Heart left ventricle (tissue), 16 donors: Measurements from ENCODE around the gene ATF7. TPM values are rescaled to one million over a fixed set of nuclear protein-coding genes. Genes with fewer than 3 reads are reported as not detected.

Source experiments
- ATAC-seq, 4 donors: fragments of 200-7000 bp; cut with Tn5 transposase; one replicate each; pipeline ENCODE4 v1.9.1; 2020 to 2022; ENCODE audit warnings: moderate library complexity in 4 of 4, mild to moderate bottlenecking in 3 of 4, moderate number of reproducible peaks in 1 of 4
- DNase-seq, 5 donors: peaks; one replicate each; pipeline ENCODE4 v3.0.0-alpha.2; 2020
- H3K27ac ChIP-seq, 12 donors: fragments of 200-600 bp; sonication (generic) in 4 of 12; one replicate each; pipeline versions ENCODE4 v1.5.0 to v1.8.0; 2016 to 2022; ENCODE audit warnings: mild to moderate bottlenecking in 2 of 12
- H3K27me3 ChIP-seq, 9 donors: fragments of 200-600 bp; sonication (generic) in 2 of 9; one replicate each; pipeline versions ENCODE4 v1.5.1 to v1.8.0; 2016 to 2022; ENCODE audit warnings: mild to moderate bottlenecking in 3 of 9
- H3K36me3 ChIP-seq, 9 donors: fragments of 200-600 bp; sonication (generic) in 2 of 9; one replicate each; pipeline versions ENCODE4 v1.5.0 to v1.8.0; 2018 to 2022; ENCODE audit warnings: mild to moderate bottlenecking in 2 of 9
- H3K4me1 ChIP-seq, 12 donors: fragments of 200-600 bp; sonication (generic) in 4 of 12; one replicate each; pipeline versions ENCODE4 v1.5.0 to v1.8.0; 2016 to 2022; ENCODE audit warnings: mild to moderate bottlenecking in 3 of 12
- H3K4me3 ChIP-seq, 12 donors: fragments of 200-600 bp; sonication (generic) in 4 of 12; one replicate each; pipeline versions ENCODE4 v1.5.0 to v1.8.0; 2017 to 2022; ENCODE audit warnings: mild to moderate bottlenecking in 9 of 12, moderate library complexity in 4 of 12
- H3K9me3 ChIP-seq, 12 donors: fragments of 200-600 bp; sonication (generic) in 4 of 12; one replicate each; pipeline versions ENCODE4 v1.5.0 to v1.8.0; 2016 to 2022; ENCODE audit warnings: mild to moderate bottlenecking in 1 of 12
- POLR2A ChIP-seq, 2 donors: fragments of 450-650 bp; IDR thresholded peaks; one replicate each; pipeline ENCODE4 v1.6.1; 2017; ENCODE audit warnings: antibody characterized with exemption in 2 of 2, mild to moderate bottlenecking in 2 of 2, moderate library complexity in 2 of 2
- WGBS, 4 donors: extraction: QIAGEN DNeasy Blood & Tissue Kit in 2 of 4; methylation state at CpG; one replicate each; pipeline versions ENCODE4 v1.1.5 to v1.1.7; 2013 to 2018; 5-methylcytosine and 5-hydroxymethylcytosine counted together
- intact Hi-C, 10 donors: fragments of 100-400 bp; cut with DNase I; formaldehyde crosslinking; loops; one replicate each; pipeline versions ENCODE4 v1.11.1 to v1.14.2; 2022
- polyA plus RNA-seq, 2 donors: library from polyadenylated mRNA; stranded (reverse); fragments of 200-250 nt; gene quantifications; one replicate each; pipeline ENCODE4 v1.2.3, GENCODE V29; 2013
- total RNA-seq, 9 donors: library from RNA; depleted of rRNA in 2 of 9; stranded (reverse); fragments of >200 nt in 2 of 9; fragmentation: NEBNext Ultra II Directional in 3 of 9; extraction: Animal tissue kit (Norgen Biotek cat#: 25700) in 3 of 9; gene quantifications; one replicate each; pipeline versions ENCODE4 v1.1.0 to v1.2.4, GENCODE V29; 2016 to 2023
- TF ChIP-seq, protein P1 (sequence below), 12 donors: fragments of 200-600 bp; sonication (generic) in 4 of 12; IDR thresholded peaks; one replicate each; pipeline versions ENCODE4 v1.5.0 to v1.8.0; 2018 to 2022; ENCODE audit warnings: antibody characterized with exemption in 12 of 12, mild to moderate bottlenecking in 5 of 12
- donor health status: ischemic (EF 13 %, LVEDD 7.1; RV severe dilation, severe dysfunction).
- donor health status: healthy with polysubstance abuse.
- donor health status: DM: no; HTN: yes; CAD: no.
- donor health status: DM: no; HTN: no; CAD: no.
- donor health status: ischemic (EF 25% LVEDD 6.9; RV normal size, moderate dysfunction).
- donor health status: ischemic (EF 25% LVEDD 5.7; RV mildly dilated, moderate dysfunction).
- donor health status: healthy.
- donor health status: DM: yes; HTN: yes; CAD: no.
- donor health status: ischemic (EF 35%, LVEDD 5.7; RV mildly dilated, moderate dysfunction).
- donor health status: nonischemic (EF 11% LVEDD 7.7; RV severe dilation, severe dysfunction).
- donor health status: DM: yes; HTN: yes; CAD: no.
- donor health status: PGD.
- donor health status: ischemic (EF 29% LVEDD 5.4; RV normal size, mild dysfunction).
- donor health status: nonischemic (EF 23%, LVEDD 6.1; RV moderate dilation, normal function).

ATF7 gene
- total and polyA plus RNA-seq, 11 donors = 20.0 to 43.2 (median 31.8) TPM

DNA sequence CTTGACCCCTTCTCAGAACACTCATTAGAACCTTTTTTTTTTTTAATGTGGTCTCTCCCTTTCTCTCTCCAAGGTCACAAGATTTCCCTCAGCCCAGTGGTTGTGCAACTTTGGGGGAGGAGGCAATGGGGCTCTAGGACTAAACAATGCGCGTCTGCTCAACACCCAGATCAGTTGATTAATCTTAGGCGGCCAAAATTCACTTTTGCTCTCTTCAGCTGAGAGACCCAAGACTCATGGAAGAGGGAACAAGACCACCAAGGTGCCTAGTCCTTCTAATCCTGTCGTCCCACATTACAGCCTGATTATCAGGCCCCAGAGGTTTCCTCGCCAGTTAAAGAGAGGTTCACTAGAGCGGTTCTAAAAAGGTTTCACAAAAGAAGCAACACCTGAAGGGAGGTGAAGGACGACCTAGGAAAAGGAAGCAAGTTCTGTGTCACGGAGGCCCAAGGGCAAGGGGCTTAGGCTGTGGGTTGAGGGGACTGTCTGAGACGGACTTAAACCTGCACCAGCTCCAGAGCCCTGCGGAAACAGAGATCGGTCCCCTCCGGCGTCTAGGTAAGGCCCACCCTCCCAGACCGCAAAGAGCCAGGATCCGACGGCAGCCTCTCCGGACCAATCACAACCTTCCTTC is 125.9 kb downstream of the ATF7 start:
- 2 to 3% (median 3%) methylated on average over 9 to 17 of the region's 17 CpGs for WGBS, 4 donors
- Histone ChIP-seq H3K4me3 (peak overlapping the region; percentile 36 to 98 (median 76)), H3K36me3 (peaks cover 0 to 15% (median 10%) of the 10 kb centered on the region in 9 donors), H3K4me1 (peaks cover 5 to 67% (median 37%) of the 10 kb centered on the region in 12 donors), H3K27ac (peak overlapping the region; percentile 90 to 100 (median 97)), H3K27me3 (no peaks in the 10 kb centered on the region), H3K9me3 (no peaks in the 10 kb centered on the region)
- intact Hi-C loops = loop anchor here in 9 of 10 donors (2.0 to 10.0 kb wide), 9 partner anchors 47 to 288 kb away; partner anchors contain the start of genes AAAS (in 6 of the 9), PCBP2 (in 4 of the 9) and PRR13 (in 1 of the 9)
- TF ChIP-seq, protein P1, sequence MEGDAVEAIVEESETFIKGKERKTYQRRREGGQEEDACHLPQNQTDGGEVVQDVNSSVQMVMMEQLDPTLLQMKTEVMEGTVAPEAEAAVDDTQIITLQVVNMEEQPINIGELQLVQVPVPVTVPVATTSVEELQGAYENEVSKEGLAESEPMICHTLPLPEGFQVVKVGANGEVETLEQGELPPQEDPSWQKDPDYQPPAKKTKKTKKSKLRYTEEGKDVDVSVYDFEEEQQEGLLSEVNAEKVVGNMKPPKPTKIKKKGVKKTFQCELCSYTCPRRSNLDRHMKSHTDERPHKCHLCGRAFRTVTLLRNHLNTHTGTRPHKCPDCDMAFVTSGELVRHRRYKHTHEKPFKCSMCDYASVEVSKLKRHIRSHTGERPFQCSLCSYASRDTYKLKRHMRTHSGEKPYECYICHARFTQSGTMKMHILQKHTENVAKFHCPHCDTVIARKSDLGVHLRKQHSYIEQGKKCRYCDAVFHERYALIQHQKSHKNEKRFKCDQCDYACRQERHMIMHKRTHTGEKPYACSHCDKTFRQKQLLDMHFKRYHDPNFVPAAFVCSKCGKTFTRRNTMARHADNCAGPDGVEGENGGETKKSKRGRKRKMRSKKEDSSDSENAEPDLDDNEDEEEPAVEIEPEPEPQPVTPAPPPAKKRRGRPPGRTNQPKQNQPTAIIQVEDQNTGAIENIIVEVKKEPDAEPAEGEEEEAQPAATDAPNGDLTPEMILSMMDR (IDR thresholded peaks at IDR 0.05) = no peak
- TF ChIP-seq POLR2A (IDR thresholded peaks at IDR 0.05) = peak; percentile 92 to 94
- ATAC-seq (no peak), DNase-seq (peak in 2 of 5 donors; percentile 69 to 73)

DNA sequence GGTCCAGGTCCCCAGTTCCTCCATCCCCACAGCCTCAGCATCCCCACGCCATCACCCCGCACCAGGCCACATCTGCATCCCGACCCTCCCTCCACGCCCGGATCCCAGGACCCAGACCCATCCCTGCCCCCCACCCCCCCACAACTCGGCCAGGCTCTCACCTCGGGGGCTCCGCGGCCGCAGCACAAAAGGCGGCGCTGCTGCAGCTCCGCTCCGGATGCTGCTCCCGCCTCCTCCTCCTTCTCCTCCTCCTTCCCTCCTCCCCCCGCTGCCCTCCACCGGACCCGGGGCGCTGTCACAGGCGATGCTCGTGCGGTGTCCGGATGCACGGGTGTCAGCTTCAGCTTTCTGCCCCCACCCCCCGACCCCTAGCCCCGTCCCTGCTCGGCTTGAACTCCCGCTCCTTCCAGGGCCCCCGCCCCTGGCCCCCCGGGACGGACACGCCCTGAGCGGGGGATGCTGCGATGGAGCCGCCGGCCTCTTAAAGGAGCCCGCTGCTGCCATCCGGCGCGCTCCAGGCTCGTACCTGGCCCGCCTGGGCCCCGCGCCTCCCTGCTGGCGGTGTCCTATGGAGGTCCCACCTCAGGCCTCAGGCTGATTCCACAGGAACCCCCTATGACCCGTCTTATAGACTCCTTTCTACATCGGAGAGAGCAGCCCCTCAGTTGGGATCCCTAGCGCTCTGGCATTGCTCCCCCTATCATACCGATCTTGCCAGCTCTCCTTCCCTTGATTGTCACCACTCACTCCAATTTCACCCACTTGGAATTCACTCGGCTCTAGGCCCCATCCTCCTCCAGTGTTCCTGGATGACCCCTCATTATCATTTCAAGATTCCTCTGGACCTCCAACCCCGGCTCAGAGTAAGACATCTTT is 126.7 kb downstream of the ATF7 start, which contains the start of gene MAP3K12:
MAP3K12 (minus strand) TSS at position 193 of the 876 bp plus-strand sequence. CDS start 12,067 bp downstream, outside the sequence.
- 1 to 2% (median 2%) methylated on average over 38 to 51 of the region's 51 CpGs for whole genome bisulfite sequencing, 4 donors
- Histone ChIP-seq H3K36me3 (peaks cover 0 to 8% (median 2%) of the 10 kb centered on the region in 9 donors), H3K4me1 (peaks cover 5 to 67% (median 37%) of the 10 kb centered on the region in 12 donors), H3K27me3 (no peaks in the 10 kb centered on the region), H3K4me3 (peak within 1 kb of the TSS; percentile 36 to 98 (median 76)), H3K9me3 (no peaks in the 10 kb centered on the region), H3K27ac (peak within 1 kb of the TSS; percentile 90 to 100 (median 97))
- DNase-seq (peak; percentile 69 to 82 (median 77)), ATAC-seq (peak in 3 of 4 donors; percentile 3 to 10 (median 4))
- TF ChIP-seq, protein P1 (IDR thresholded peaks at IDR 0.05) = peak in 1 of 12 donors; percentile 6
- TF ChIP-seq POLR2A (IDR thresholded peaks at IDR 0.05) = no peak
- intact Hi-C loops = loop anchor here in 9 of 10 donors (2.0 to 10.0 kb wide), 11 partner anchors 37 to 287 kb away; partner anchors contain the start of genes AAAS (in 6 of the 9), PCBP2 (in 4 of the 9) and PRR13 (in 1 of the 9)

DNA sequence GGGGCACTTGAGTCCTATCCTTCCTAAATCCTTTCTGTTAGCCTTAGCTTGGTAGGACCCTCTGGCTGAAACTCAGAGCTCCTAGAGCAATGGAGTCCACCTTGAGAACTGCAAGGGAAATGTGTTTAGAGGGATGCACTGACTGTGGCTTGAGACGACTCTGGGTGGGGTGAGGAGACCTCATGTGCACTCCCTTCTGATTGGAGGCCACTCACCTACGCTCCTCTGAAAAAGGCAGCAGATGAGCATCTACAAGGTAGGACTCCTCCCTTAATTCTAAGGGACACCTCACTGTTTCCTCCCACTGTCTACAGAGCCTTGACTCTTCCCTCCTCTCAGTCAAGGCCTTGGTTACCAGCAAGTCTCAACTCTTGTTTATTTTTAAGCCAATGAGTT is 127.9 kb downstream of the ATF7 start:
- no peak for DNase-seq
- Histone ChIP-seq H3K4me3 (no peak overlapping the region), H3K36me3 (no peaks in the 10 kb centered on the region), H3K4me1 (peaks cover 5 to 65% (median 42%) of the 10 kb centered on the region in 12 donors), H3K27ac (peak overlapping the region in 2 of 12 donors; percentile 12 to 97), H3K9me3 (no peaks in the 10 kb centered on the region), H3K27me3 (no peaks in the 10 kb centered on the region)
- 78 to 92% (median 87%) methylated on average over 2 of the region's 2 CpGs for WGBS, 4 donors
- TF ChIP-seq POLR2A (IDR thresholded peaks at IDR 0.05) = no peak
- TF ChIP-seq, protein P1 (IDR thresholded peaks at IDR 0.05) = no peak
- no peak for ATAC-seq
- intact Hi-C loops = loop anchor here in 2 of 10 donors (5.0 kb wide), 2 partner anchors 36 to 41 kb away; no protein-coding TSS in a partner anchor
